Caco-2 (cell line): ENCODE data around the gene LMAN2. TPM values are rescaled to one million over a fixed set of nuclear protein-coding genes. Genes with fewer than 3 reads are reported as not detected.

ENCODE experiments used
- BruUV-seq: library from RNA; stranded (reverse); fragments of 400-500 nt; replicated peaks from 2 replicates; lab custom pipeline; 2021; lab: Mats Ljungman, UMichigan
- CTCF ChIA-PET: fragments of 300-600 bp; sonication (Branson Sonifier 250); formaldehyde crosslinking; loops from one replicate; lab custom pipeline; 2022; ENCODE audit warnings: antibody characterized with exemption; lab: Charles Lee
- POLR2A ChIA-PET: fragments of 300-600 bp; sonication (Branson Sonifier 250); formaldehyde crosslinking; loops from one replicate; lab custom pipeline; 2022; ENCODE audit warnings: antibody characterized with exemption; lab: Charles Lee
- DNase-seq, 2 experiments: peaks; one replicate each; pipeline versions ENCODE4 v3.0.0 to v3.0.0-alpha.2; 2020 to 2022
- H3K27me3 ChIP-seq: replicated peaks from 2 replicates; pipeline ENCODE4 v1.6.0; 2011; ENCODE audit warnings: low read length; ENCODE audit not compliant: control insufficient read depth, insufficient read depth
- H3K36me3 ChIP-seq: 2 replicates; pipeline ENCODE4 v1.5.1; 2011; ENCODE audit warnings: low read length; ENCODE audit not compliant: control insufficient read depth, insufficient read depth
- H3K4me1 ChIP-seq: fragments of 250-450 bp; sonication (Bioruptor Pico); 2 replicates; pipeline ENCODE4 v1.5.1; 2020; ENCODE audit warnings: mild to moderate bottlenecking
- H3K4me3 ChIP-seq: 2 replicates; pipeline ENCODE4 v1.5.1; 2011; ENCODE audit warnings: low read depth, mild to moderate bottlenecking, control low read depth, low read length
- H3K9me3 ChIP-seq: fragments of 250-450 bp; sonication (Bioruptor Pico); 2 replicates; pipeline ENCODE4 v1.5.1; 2020; ENCODE audit warnings: mild to moderate bottlenecking, moderate library complexity
- H3K27ac Mint-ChIP-seq: one replicate; pipeline ENCODE4 v1.8.0; 2022; ENCODE audit warnings: mixed read lengths; ENCODE audit not compliant: unreplicated experiment
- H3K27me3 Mint-ChIP-seq: one replicate; pipeline ENCODE4 v1.8.0; 2022; ENCODE audit warnings: mixed read lengths; ENCODE audit not compliant: insufficient read depth, unreplicated experiment
- H3K36me3 Mint-ChIP-seq: one replicate; pipeline ENCODE4 v1.8.0; 2022; ENCODE audit warnings: mild to moderate bottlenecking, mixed read lengths; ENCODE audit not compliant: insufficient read depth, unreplicated experiment
- H3K4me1 Mint-ChIP-seq: one replicate; pipeline ENCODE4 v1.8.0; 2022; ENCODE audit warnings: low read depth, mixed read lengths; ENCODE audit not compliant: unreplicated experiment
- H3K4me3 Mint-ChIP-seq: one replicate; pipeline ENCODE4 v1.8.0; 2022; ENCODE audit warnings: mild to moderate bottlenecking, moderate library complexity, mixed read lengths; ENCODE audit not compliant: unreplicated experiment
- H3K9me3 Mint-ChIP-seq: one replicate; pipeline ENCODE4 v1.8.0; 2022; ENCODE audit warnings: mixed read lengths; ENCODE audit not compliant: unreplicated experiment
- intact Hi-C: fragments of 100-400 bp; cut with micrococcal nuclease; formaldehyde crosslinking; loops from one replicate; pipeline ENCODE4 v1.10.0; 2022; ENCODE audit not compliant: unreplicated experiment
- total RNA-seq: library from RNA; stranded (reverse); gene quantifications from 2 replicates; pipeline ENCODE4 v1.2.3, GENCODE V29; 2022
- TF ChIP-seq, protein P1 (sequence below), 2 experiments: fragments of 200-600 bp in 1 of 2; IDR thresholded peaks; 1 replicate in 1 of 2; 2 replicates in 1 of 2; pipeline versions ENCODE4 v1.5.1 to v1.8.0; 2011 to 2022; ENCODE audit warnings: antibody characterized with exemption in 1 of 2, control low read depth in 1 of 2, inconsistent platforms in 1 of 2, low read depth in 1 of 2, low read length in 1 of 2, mild to moderate bottlenecking in 1 of 2, moderate library complexity in 1 of 2; ENCODE audit not compliant: insufficient read depth in 1 of 2, severe bottlenecking in 1 of 2, unreplicated experiment in 1 of 2

LMAN2 gene
- total RNA-seq, 1 experiment from 2014 or later = 241 TPM

- ChIA-PET CTCF (interaction anchor here (0.7 to 1.4 kb wide), 3 partner anchors 15 to 53 kb away, joined by 4 to 9 read pairs (median 8); no protein-coding TSS in a partner anchor), POLR2A (no interaction called here)
- H3K36me3 Mint-ChIP-seq = peaks cover 9% of the 10 kb centered on the region
- H3K4me1 Mint-ChIP-seq = peaks cover 9% of the 10 kb centered on the region
- H3K9me3 Mint-ChIP-seq = peaks cover 15% of the 10 kb centered on the region
- no peak overlapping the region for H3K4me3 Mint-ChIP-seq
- BruUV-seq = no TSS peak
- intact Hi-C loops = no loop called here
- no peak overlapping the region for H3K27ac Mint-ChIP-seq
- DNase-seq = no peak
- Histone ChIP-seq H3K4me3 (no peak overlapping the region), H3K9me3 (no peaks in the 10 kb centered on the region), H3K27me3 (no peaks in the 10 kb centered on the region), H3K4me1 (peaks cover 4% of the 10 kb centered on the region; the same call in 1 of the 2 replicates), H3K36me3 (no peaks in the 10 kb centered on the region)
- no peaks in the 10 kb centered on the region for H3K27me3 Mint-ChIP-seq
- TF ChIP-seq, protein P1, sequence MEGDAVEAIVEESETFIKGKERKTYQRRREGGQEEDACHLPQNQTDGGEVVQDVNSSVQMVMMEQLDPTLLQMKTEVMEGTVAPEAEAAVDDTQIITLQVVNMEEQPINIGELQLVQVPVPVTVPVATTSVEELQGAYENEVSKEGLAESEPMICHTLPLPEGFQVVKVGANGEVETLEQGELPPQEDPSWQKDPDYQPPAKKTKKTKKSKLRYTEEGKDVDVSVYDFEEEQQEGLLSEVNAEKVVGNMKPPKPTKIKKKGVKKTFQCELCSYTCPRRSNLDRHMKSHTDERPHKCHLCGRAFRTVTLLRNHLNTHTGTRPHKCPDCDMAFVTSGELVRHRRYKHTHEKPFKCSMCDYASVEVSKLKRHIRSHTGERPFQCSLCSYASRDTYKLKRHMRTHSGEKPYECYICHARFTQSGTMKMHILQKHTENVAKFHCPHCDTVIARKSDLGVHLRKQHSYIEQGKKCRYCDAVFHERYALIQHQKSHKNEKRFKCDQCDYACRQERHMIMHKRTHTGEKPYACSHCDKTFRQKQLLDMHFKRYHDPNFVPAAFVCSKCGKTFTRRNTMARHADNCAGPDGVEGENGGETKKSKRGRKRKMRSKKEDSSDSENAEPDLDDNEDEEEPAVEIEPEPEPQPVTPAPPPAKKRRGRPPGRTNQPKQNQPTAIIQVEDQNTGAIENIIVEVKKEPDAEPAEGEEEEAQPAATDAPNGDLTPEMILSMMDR (IDR thresholded peaks at IDR 0.05; ENCODE audit: insufficient read depth in 1 of 2, low read depth in 1 of 2, low read length in 1 of 2, severe bottlenecking in 1 of 2, unreplicated experiment in 1 of 2) = no peak
These were observed 4.3 kb upstream of the LMAN2 start for GRCh38 chr5:177355868-177356168.

- intact Hi-C loops = no loop called here
- no peak overlapping the region for H3K4me3 Mint-ChIP-seq
- DNase-seq = no peak
- peaks cover 9% of the 10 kb centered on the region for H3K36me3 Mint-ChIP-seq
- H3K36me3 ChIP-seq = no peaks in the 10 kb centered on the region
- H3K9me3 Mint-ChIP-seq = peaks cover 15% of the 10 kb centered on the region
- no peaks in the 10 kb centered on the region for H3K27me3 ChIP-seq
- BruUV-seq = no TSS peak
- H3K4me1 ChIP-seq = peaks cover 7% of the 10 kb centered on the region; the same call in 1 of the 2 replicates
- ChIA-PET CTCF (interaction anchor here (0.7 kb wide), 1 partner anchor 22 kb away, joined by 8 read pairs; no protein-coding TSS in a partner anchor), POLR2A (no interaction called here)
- no peak overlapping the region for H3K27ac Mint-ChIP-seq
- H3K9me3 ChIP-seq = no peaks in the 10 kb centered on the region
- TF ChIP-seq, protein P1 (IDR thresholded peaks at IDR 0.05; ENCODE audit: insufficient read depth in 1 of 2, low read depth in 1 of 2, low read length in 1 of 2, severe bottlenecking in 1 of 2, unreplicated experiment in 1 of 2) = no peak
- peaks cover 11% of the 10 kb centered on the region for H3K4me1 Mint-ChIP-seq
- no peak overlapping the region for H3K4me3 ChIP-seq
- no peaks in the 10 kb centered on the region for H3K27me3 Mint-ChIP-seq
These were observed 3.8 kb upstream of the LMAN2 start for GRCh38 chr5:177355162-177355867.

GRCh38 chr5:177354711-177355110 is 3.2 kb upstream of the LMAN2 start:
- Histone ChIP-seq H3K36me3 (0 out of 2 replicates have a peak, but pooled peaks cover 1% of the 10 kb centered on the region), H3K27me3 (no peaks in the 10 kb centered on the region), H3K4me1 (peaks cover 12% of the 10 kb centered on the region; the same call in 1 of the 2 replicates), H3K4me3 (no peak overlapping the region), H3K9me3 (no peaks in the 10 kb centered on the region)
- ChIA-PET CTCF (interaction anchor here (1.1 kb wide), 1 partner anchor 16 kb away, joined by 3 read pairs; no protein-coding TSS in a partner anchor), POLR2A (no interaction called here)
- no peaks in the 10 kb centered on the region for H3K27me3 Mint-ChIP-seq
- H3K4me3 Mint-ChIP-seq = no peak overlapping the region
- TF ChIP-seq, protein P1 (IDR thresholded peaks at IDR 0.05; ENCODE audit: insufficient read depth in 1 of 2, low read depth in 1 of 2, low read length in 1 of 2, severe bottlenecking in 1 of 2, unreplicated experiment in 1 of 2) = no peak
- peaks cover 15% of the 10 kb centered on the region for H3K9me3 Mint-ChIP-seq
- H3K27ac Mint-ChIP-seq = no peak overlapping the region
- no TSS peak for BruUV-seq
- intact Hi-C loops = no loop called here
- peaks cover 9% of the 10 kb centered on the region for H3K36me3 Mint-ChIP-seq
- no peak for DNase-seq
- H3K4me1 Mint-ChIP-seq = peaks cover 17% of the 10 kb centered on the region
